Astrocyte of the cerebellum (primary cell): Measurements from ENCODE around the gene COL25A1.
A peak's percentile ranks its signal among the peaks of the same experiment; 100 is the strongest.

Experiments
- DNase-seq: peaks from one replicate; pipeline ENCODE4 v3.0.0-alpha.2; 2011; ENCODE audit warnings: low read depth
- H3K4me3 ChIP-seq: 2 replicates; pipeline ENCODE4 v1.5.1; 2011; ENCODE audit warnings: mild to moderate bottlenecking, low read depth, low read length, moderate library complexity
- in situ Hi-C: cut with HindIII; loops from 2 replicates; pipeline ENCODE4 v1.10.0; 2017; ENCODE audit warnings: low sequenced_read_pairs
- TF ChIP-seq, protein P1 (sequence below): IDR thresholded peaks from 2 replicates; pipeline ENCODE4 v1.5.1; 2012; ENCODE audit warnings: low read length, low read depth, moderate library complexity, mild to moderate bottlenecking; ENCODE audit errors: missing control alignments

The COL25A1 gene

DNA sequence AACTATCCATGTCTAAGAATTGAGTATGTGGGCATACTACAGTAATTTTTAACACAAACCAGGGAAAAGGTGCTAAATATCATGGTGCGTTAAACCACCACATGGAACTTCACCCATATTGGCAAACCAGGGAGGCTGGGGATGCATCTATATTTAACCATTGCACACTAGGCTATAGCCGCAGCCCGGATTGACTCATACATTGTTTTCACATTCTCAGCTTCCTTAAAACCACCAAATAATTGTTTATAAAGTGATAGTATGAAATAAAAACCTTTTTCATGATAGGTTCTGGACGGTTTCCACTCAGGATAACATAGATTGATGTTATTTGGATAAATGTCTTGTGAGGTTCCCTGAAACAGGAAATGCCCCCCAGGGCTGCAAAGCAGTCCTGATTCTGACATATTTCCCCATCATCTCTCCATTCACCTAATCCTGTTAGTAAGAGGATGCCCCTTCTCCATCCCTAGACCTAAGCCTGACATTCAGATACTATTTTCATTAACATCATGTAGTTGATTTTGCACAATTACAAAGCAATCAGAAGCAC lies 7.9 kb downstream of the COL25A1 start:
- peak; percentile 60 for DNase-seq
- TF ChIP-seq, protein P1, sequence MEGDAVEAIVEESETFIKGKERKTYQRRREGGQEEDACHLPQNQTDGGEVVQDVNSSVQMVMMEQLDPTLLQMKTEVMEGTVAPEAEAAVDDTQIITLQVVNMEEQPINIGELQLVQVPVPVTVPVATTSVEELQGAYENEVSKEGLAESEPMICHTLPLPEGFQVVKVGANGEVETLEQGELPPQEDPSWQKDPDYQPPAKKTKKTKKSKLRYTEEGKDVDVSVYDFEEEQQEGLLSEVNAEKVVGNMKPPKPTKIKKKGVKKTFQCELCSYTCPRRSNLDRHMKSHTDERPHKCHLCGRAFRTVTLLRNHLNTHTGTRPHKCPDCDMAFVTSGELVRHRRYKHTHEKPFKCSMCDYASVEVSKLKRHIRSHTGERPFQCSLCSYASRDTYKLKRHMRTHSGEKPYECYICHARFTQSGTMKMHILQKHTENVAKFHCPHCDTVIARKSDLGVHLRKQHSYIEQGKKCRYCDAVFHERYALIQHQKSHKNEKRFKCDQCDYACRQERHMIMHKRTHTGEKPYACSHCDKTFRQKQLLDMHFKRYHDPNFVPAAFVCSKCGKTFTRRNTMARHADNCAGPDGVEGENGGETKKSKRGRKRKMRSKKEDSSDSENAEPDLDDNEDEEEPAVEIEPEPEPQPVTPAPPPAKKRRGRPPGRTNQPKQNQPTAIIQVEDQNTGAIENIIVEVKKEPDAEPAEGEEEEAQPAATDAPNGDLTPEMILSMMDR: no peak
- in situ Hi-C loops: no loop called here
- H3K4me3 ChIP-seq: no peak overlapping the region

DNA sequence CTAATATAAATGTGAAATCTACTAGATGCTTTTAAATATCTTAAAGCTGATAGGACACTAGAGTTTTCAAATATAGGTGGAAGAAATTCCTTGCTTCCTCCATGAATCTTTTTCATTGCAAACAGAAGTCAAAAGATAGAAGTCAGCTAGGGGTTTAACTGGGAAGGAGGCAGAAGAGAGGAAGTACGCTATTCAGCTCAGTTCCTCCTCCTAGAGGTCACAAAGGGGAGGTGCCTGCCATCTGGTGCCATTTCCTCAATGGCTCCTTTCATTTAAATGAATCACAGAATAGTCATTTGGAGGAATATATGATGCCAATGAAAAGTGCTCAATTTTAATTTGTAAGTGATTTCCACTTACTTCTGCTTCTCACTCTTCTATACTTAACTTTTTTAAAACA lies 8.5 kb downstream of the COL25A1 start:
- TF ChIP-seq, protein P1: peak; percentile 39
- in situ Hi-C loops: no loop called here
- no peak overlapping the region for H3K4me3 ChIP-seq
- no peak for DNase-seq

DNA sequence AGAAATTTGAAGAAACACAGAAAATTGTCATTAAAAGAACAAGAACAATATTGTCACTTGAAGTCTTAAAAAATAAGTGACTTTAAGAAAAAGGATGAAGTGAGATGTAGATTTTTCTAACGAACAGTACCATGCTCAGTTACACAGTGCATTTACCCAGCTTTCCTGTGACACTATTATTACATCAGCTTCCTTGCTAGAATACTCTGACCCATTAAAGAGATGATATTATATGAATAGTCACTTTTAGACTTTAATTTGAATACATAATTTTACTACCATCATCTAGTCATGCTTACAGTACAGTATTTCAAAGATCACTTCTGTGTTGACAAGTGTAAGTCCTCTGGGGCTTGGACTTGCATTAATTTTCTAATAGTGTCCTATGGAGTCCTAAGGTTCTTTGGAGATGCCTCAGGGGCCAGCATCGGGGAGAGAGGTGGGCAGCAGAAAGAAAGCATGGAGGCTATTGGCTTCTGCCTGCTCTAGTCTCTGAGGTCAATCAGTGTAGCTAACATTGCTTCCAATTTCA lies 10.7 kb downstream of the COL25A1 start:
- in situ Hi-C loops: no loop called here
- no peak overlapping the region for H3K4me3 ChIP-seq
- TF ChIP-seq, protein P1: no peak
- DNase-seq: no peak

DNA sequence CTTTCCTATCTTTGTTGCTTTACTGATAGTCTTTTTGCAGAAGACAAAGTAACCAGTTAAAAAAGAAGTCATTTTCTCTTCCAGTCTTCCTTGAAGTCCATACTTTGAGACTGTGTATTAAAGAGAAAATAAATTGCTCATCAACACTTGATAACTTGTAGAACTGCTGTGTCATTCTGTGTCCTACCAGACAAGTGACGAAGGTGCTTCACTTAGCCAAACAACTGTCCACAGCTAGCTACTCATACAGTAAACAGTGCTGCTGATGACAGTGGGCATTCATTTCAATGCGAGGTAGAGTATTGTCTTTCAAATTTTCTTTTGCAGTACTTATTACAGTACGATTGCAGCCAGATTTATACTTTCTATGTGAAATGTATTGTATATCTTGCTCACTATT lies 11.5 kb downstream of the COL25A1 start:
- TF ChIP-seq, protein P1: no peak
- DNase-seq: no peak
- in situ Hi-C loops: no loop called here
- H3K4me3 ChIP-seq: no peak overlapping the region

DNA sequence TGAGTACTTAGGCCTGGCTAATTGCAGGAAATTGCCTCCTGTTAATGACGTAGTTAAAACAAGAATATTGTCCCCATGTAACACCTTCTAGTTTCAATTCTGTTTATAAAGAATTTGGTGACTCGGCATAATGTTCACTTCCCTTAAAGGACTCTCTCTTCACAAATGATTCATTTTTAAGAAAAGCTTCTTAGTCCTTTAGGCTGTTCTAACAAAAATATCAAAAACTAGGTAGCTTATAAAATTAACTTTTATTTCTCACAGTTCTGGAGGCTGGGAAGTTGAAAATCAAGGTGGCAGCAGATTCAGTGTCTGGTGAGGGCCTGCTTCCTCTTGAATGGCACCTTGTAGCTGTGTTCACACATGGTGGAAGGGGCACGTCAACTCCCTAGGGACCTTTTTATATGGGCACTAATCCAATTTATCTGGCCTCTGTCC lies 23.8 kb downstream of the COL25A1 start:
- H3K4me3 ChIP-seq: no peak overlapping the region
- in situ Hi-C loops: no loop called here
- no peak for DNase-seq
- TF ChIP-seq, protein P1: no peak

DNA sequence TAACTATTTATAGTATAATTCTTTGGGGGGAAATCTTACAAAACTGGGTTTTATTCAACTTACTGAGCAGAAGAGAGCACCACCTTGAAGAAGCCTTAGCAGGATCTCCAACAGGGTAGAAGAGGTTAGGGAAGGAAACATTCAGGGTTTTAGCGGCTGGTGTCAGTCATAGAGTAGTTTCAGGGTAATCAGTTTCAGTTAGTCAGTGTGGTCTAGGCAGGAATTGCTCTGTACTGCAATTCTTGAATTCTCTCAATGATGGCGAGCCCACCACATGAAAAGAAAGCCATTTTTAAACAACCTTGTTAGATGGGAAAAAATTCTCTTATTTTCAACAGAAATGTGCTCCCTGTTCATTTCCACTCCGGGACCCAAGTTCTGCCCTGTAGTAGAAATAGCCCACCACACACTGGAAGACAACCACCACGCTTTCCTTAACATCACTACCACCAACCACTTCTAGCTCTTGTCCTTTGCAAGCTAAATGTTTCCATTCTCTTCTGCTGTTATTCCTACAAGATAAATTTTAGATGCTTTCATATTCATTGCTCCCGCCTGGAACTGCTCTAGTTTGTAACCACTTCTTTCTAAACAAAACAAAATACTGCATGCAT lies 25.9 kb downstream of the COL25A1 start:
- no peak overlapping the region for H3K4me3 ChIP-seq
- TF ChIP-seq, protein P1: no peak
- DNase-seq: no peak
- in situ Hi-C loops: no loop called here
